T-helper 1 cell (primary cell): Measurements from ENCODE around the gene TCEA2.

ENCODE experiments used
- DNase-seq, 5 donors: peaks; one replicate each; pipeline ENCODE4 v3.0.0-alpha.2; 2012 to 2020

The TCEA2 gene

GRCh38 chr20:64035933-64036345 is 27.1 kb upstream of the TCEA2 start, which contains the start of gene C20orf204:
Gene C20orf204 (plus strand): TSS chr20:64036182. CDS start chr20:64036324, 142 bp downstream.
- DNase-seq = no peak

DNA sequence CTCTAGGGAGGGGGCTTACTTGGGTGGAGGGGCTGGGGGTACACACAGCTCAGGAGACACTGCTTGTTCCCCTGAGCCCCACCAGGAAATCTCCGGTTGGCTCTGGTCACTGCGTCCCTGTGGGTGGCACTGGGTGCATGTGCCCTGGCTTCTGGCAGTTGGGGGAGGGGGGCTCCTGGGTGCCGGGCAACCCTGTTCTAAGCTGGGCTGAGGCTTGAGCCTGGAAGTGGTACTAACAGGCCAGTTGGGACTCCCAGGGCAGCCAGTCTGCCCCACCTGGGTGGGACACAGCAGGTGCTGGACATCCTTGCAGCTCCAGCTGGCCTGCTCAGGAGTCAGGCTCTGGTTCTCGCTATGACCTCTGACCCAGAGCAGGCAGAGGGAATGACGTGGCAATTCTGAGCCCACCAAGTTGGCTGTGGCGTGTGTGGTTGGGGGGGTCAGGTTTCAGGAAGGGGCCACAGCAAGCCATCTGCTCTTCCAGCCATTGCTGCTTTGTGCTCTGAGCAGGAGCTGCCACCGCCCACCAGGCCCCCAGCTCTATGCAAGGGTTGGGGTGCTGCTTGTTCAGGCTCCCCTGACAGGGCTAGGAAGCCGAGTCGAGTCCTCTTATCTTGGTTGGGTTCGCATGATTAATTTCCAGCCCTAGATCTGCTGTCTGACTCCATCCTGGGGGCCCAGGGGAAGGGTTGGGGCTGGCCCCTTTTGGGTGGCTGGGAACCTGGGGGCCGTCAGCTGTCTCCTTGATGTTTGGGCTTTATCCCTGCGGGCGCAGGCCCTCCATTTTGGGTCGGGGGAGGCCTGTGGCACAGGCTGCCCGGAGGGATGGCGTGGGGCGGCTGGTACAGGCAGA is 26.4 kb upstream of the TCEA2 start:
- no peak for DNase-seq

- no peak for DNase-seq
Observed at GRCh38 chr20:64037199-64037497, 25.9 kb upstream of the TCEA2 start.

DNA sequence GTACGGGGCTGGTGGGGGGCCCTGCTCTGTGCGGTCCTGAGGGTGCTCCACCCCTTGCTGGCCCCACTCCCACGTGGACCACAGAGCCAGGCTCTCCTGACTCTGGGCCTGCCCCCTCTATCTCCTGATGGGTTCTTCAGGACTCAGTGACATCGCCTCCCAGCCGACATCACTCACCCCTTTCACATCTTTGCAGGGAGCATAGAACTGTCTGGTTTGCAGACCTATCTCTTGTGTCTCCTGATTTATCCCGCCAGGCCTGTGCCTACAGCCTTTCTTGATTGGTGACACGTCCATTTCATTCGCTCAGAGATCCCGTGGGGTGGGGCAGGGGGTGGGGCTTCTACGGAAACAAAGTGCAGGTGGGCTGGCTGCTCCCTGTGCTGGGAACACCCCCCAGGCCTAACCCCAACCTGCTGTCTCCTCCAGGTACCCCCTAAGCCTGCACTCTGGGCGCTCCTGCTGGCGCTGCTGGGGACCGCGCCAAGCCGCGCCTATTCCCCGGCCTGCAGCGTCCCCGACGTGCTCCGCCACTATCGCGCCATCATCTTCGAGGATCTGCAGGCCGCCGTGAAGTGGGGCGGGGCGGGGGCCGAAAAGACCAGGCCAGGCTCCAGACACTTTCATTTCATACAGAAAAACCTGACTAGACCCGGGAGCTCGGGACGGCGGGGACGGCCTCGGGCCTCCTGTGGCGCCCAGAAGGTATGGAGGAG is 25.3 kb upstream of the TCEA2 start:
- peak in 1 of 5 donors; percentile 28 for DNase-seq

DNA sequence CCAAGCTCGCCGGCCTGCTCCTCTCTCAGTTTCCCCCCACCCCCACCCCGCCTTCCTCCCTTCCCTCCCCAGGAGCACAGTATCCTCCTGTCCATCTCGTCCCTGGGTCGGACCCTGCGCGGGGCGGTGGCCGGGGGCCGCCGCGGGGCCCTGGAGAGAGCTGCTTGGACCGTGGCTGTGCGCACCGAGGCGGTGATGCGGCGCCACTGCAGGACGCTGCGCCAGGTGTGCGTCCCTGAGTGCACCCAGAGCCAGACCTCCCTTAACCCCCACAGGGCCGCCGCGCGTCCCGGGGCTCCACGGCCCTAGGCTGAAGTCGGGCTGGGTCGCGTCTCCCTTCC is 24.8 kb upstream of the TCEA2 start:
- peak in 1 of 5 donors; percentile 48 for DNase-seq

- peak; percentile 56 to 82 (median 64) for DNase-seq
Observed at GRCh38 chr20:64038565-64039292, 24.3 kb upstream of the TCEA2 start.

- no peak for DNase-seq
Observed at GRCh38 chr20:64039293-64040160, 23.5 kb upstream of the TCEA2 start.

DNA sequence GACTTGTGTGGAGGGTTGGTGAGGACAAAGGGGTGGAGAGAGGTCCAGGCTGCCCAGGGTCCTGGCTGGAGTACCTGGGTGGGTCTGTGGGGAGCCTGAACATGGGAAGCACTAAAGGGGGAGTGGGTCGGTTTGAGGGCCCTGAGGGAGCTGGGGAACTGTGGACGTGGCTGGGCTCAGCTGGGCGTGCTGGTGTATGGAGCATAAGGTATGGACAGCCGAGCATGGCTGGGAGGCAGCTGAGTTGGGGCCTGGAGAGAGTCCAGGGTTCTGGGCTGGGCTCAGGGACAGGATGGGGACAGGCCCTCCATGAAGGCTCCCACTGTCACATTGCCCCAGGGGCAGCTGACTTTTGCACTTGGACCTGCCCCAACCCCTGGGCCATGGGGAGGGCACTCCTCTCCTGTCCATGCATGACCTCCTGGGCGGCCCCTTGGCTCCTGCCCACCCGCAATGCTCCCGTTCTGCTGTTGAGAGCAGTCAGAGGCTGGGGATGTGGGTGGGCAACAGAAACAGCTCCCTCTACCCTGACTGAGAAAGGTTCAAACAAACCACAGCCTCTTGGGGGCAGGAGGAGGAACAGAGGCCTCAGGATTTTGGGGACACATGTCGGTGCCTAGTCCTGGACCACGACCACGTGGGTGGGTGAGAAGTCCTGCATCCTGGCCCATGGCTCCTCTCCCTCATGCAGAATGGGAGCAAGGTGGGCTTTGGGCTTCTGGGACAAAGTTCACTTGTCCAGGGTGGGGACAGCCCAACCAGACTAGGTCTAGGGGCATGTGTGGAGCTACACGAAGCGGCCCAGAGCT is 22.6 kb upstream of the TCEA2 start:
- DNase-seq = no peak

- no peak for DNase-seq
Observed at GRCh38 chr20:64041040-64041780, 21.8 kb upstream of the TCEA2 start.

DNA sequence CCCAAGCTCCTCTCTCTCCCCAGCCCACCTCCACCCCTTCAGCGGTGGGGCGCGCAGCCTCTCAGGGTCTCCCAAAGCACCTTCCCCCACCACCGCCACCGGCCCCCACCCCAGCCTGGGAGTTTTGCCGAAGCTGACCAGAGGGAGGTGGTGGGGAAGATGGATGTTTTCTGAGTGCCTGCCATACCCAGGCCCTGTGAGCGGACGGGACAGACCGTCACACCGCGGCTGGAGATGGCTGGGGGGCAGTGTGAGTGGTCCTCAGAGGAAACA is 21.3 kb upstream of the TCEA2 start:
- DNase-seq = no peak

GRCh38 chr20:64042054-64042781 is 20.8 kb upstream of the TCEA2 start:
- DNase-seq = no peak

DNA sequence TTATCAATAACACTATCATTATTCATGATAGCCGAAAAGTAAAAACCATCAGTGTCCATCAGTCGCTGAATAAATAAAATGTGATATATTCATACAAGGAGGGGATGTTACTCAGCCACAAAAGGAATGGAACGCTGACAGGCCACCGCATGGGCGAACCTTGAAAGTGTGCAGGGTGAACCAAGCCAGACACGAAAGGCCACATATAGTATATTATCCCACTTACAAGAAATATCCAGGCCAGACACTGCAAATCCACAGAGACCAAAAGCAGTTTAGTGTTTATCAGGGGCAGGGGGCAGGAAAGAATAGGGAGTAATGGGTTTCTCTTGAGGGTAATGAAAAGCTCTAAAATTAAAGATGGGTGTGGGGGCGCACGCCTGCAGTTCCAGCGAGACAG is 19.2 kb upstream of the TCEA2 start:
- no peak for DNase-seq

DNA sequence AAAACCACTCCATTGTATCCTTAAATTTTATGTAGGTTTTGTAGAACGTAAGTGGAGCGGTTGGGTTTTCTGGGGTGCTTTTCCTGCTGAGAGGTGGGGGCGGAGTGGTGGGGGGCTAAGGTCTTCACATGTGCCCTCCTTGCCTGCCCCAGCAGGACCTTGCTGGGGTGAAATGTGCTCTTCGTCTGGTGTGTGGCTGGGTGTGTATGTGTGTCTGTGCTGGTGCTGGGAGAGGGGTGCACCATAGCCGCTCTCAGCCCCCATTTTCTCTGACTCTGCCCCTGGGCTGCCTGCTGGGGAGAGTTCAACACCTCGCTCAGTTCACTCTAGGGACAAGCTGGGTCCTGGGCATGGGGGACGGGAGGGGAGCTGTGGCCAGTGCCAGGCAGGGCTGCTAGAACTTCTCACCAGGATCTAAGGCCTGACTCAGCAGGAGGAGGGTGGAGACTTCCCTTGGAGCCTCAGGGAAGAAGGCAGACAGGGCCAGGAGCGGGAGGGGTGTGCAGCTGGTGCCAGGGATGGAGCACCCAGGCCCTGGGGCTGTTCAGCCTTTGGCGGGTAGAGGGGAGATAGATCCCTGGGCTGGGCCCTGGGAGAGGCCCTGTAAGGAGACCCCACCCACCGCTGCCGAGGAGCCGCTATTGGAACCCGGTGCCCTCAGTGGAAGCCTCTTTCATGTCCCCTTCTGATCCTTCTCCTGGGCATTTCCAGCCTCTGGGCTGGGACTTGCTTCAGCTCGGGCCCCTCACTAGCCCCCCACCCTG is 18.3 kb upstream of the TCEA2 start:
- DNase-seq = no peak

GRCh38 chr20:64045346-64046011 is 17.5 kb upstream of the TCEA2 start:
- DNase-seq = no peak

- DNase-seq = no peak
Observed at GRCh38 chr20:64047046-64047389, 16.0 kb upstream of the TCEA2 start.

DNA sequence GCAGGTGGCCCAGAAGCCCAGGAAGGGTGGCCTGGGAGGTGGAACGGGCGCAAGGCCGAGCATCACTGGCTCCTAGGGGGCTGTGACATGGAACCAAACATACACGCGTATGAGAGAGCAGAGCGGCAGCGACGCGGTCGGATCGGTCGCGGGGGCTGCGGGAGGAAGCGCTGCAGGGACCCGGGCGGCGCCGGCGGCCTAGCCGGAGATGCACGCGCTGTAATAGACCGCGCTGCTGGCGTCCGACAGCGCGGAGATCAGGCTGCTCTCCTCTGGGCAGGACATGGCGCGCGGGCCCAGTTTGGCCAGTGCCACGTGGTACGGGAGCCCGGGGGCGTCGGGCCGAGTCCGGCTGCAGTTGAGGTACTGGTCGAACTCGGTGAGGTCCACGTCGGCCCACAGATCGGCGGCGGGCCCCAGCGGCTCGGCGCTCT is 15.0 kb upstream of the TCEA2 start:
- no peak for DNase-seq

DNA sequence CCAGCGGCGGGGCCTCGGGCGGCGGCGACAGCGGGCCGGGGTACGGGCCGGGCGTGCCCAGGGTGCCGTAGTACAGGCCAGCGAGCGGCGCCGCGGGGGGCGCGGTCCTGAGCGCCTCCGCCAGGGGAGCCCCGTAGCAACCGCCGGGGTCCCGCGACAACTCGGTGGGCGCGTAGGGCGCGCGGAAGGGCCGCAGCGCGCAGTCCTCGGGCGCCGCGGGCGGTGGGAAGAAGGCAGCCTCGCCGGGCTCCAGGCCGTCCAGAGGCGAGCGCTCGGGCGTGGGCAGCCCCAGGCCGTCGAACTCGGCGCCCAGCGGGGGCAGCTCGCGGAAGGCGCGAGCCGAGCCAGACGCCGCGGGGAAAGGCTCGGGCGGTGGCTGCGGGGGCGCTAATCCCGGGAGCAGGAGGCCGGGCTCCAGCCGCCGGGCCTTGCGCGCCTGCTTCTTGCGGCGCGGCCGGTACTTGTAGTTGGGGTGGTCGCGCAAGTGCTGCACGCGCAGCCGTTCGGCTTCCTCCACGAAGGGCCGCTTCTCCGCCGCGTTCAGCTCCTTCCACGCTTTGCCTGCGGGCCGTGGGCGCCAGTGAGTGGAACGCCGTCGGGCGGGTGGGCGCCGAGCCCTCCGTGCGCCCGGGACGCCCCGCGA is 14.5 kb upstream of the TCEA2 start:
- DNase-seq = no peak

DNA sequence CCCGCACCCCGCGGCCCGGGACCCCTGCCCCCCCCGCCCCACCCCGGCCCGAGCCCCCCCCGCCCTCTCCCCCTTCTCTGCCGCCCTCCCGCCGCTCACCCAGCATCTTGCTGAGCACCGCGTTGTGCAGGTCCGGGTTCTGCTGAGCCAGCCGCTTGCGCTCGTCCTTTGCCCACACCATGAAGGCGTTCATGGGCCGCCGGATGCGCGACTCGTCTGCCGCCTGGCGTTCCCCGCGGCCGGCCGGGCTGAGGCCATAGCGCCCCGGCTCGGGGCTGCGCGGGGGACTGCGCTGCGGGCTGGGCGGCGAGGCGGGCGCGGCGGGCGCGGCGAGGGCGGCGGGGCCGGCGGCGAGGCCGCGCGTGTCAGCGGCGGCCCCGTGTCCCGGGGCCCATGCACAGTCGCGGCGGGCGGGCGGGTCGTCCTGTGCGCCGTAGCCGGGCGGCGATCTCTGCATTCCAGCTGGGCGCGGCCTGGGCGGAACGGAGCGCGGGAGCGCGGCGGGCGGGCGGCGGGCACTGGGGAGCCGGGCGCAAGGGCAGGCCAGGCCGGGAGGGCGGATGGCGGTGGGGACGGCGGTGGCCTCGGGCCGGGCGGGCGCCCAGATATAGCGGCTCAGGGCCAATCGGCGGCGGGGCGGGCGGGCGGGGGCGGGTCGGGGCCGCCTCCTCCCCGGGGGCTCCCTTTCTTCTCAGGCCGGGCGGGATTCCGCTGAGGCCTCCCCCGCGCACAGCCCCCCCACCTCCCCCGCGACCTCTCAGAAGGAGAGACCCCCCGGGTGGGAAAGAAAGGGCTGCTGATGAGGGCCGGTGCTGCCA is 13.7 kb upstream of the TCEA2 start, which contains the start of gene SOX18:
Gene SOX18, minus strand, starts transcription at position 580 of the 818 bp plus-strand sequence. Its CDS starts 123 bp downstream, at position 457.
- DNase-seq = peak in 1 of 5 donors; percentile 41
